IMR-90 (cell line): Measurements from ENCODE around the gene CD2AP. TPM values are rescaled to one million over a fixed set of nuclear protein-coding genes. Genes with fewer than 3 reads are reported as not detected.

ENCODE experiments used
- ATAC-seq: fragments of 200-7000 bp; cut with Tn5 transposase; 2 replicates; pipeline ENCODE4 v1.9.1; 2020; ENCODE audit warnings: low read depth, mild to moderate bottlenecking, moderate library complexity
- BruUV-seq: library from RNA; stranded (reverse); fragments of 400-500 nt; replicated peaks from 2 replicates; lab custom pipeline; 2021; lab: Mats Ljungman, UMichigan
- CTCF ChIA-PET: fragments of 300-600 bp; formaldehyde crosslinking; extraction: SDS; loops from one replicate; lab custom pipeline; 2021; ENCODE audit warnings: antibody characterized with exemption; lab: Yijun Ruan, JAX
- POLR2A ChIA-PET: fragments of 300-600 bp; sonication (Branson Sonifier 250); formaldehyde crosslinking; loops from one replicate; lab custom pipeline; 2022; ENCODE audit warnings: antibody characterized with exemption; ENCODE audit not compliant: unreplicated experiment; lab: Charles Lee
- DNase-seq: peaks from one replicate; pipeline ENCODE4 v3.0.0; 2013
- H2AFZ ChIP-seq: replicated peaks from 2 replicates; pipeline ENCODE3; 2013; ENCODE audit warnings: low read length, mild to moderate bottlenecking; ENCODE audit not compliant: poor library complexity
- H2AK5ac ChIP-seq: 2 replicates; pipeline ENCODE4 v1.6.1; 2013; ENCODE audit warnings: low read depth, low read length, inconsistent platforms
- H2AK9ac ChIP-seq: replicated peaks from 2 replicates; pipeline ENCODE3; 2013; ENCODE audit warnings: mild to moderate bottlenecking, low read depth, low read length, moderate library complexity; ENCODE audit not compliant: poor library complexity
- H2BK120ac ChIP-seq: 2 replicates; pipeline ENCODE4 v1.6.1; 2013; ENCODE audit warnings: low read depth, low read length, inconsistent platforms
- H2BK15ac ChIP-seq: 3 replicates; pipeline ENCODE4 v1.6.1; 2013; ENCODE audit warnings: low read depth, low read length, inconsistent platforms
- H2BK20ac ChIP-seq: 2 replicates; pipeline ENCODE4 v1.6.1; 2013; ENCODE audit warnings: low read depth, mild to moderate bottlenecking, inconsistent platforms, low read length, moderate library complexity
- H2BK5ac ChIP-seq: 2 replicates; pipeline ENCODE4 v1.6.1; 2013; ENCODE audit warnings: mild to moderate bottlenecking, low read depth, low read length, inconsistent platforms; ENCODE audit not compliant: poor library complexity, severe bottlenecking
- H3K14ac ChIP-seq: replicated peaks from 2 replicates; pipeline ENCODE4 v1.6.1; 2013; ENCODE audit warnings: low read depth, low read length, inconsistent platforms
- H3K18ac ChIP-seq: 2 replicates; pipeline ENCODE4 v1.6.1; 2013; ENCODE audit warnings: low read depth, low read length, control low read depth
- H3K23ac ChIP-seq: 2 replicates; pipeline ENCODE4 v1.6.1; 2013; ENCODE audit warnings: low read depth, low read length, inconsistent platforms
- H3K27ac ChIP-seq: 2 replicates; pipeline ENCODE4 v1.5.1; 2013; ENCODE audit warnings: mild to moderate bottlenecking, control low read depth, low read length; ENCODE audit not compliant: insufficient read depth
- H3K27me3 ChIP-seq: 2 replicates; pipeline ENCODE4 v1.6.1; 2013; ENCODE audit warnings: low read length; ENCODE audit not compliant: control insufficient read depth, insufficient read depth
- H3K36me3 ChIP-seq: 2 replicates; pipeline ENCODE4 v1.6.1; 2013; ENCODE audit warnings: low read length, mixed read lengths; ENCODE audit not compliant: control insufficient read depth, insufficient read depth
- H3K4ac ChIP-seq: 2 replicates; pipeline ENCODE4 v1.6.1; 2013; ENCODE audit warnings: low read depth, low read length, inconsistent platforms
- H3K4me1 ChIP-seq: 2 replicates; pipeline ENCODE4 v1.6.1; 2013; ENCODE audit warnings: low read length, mixed read lengths; ENCODE audit not compliant: control insufficient read depth, insufficient read depth
- H3K4me2 ChIP-seq: 2 replicates; pipeline ENCODE4 v1.6.1; 2013; ENCODE audit warnings: low read depth, mild to moderate bottlenecking, control low read depth, low read length, moderate library complexity
- H3K4me3 ChIP-seq: 2 replicates; pipeline ENCODE4 v1.5.1; 2013; ENCODE audit warnings: low read depth, mild to moderate bottlenecking, control low read depth, low read length, moderate library complexity; ENCODE audit not compliant: insufficient read depth
- H3K56ac ChIP-seq: 2 replicates; pipeline ENCODE4 v1.6.1; 2013; ENCODE audit warnings: low read length, inconsistent platforms; ENCODE audit not compliant: insufficient read depth; ENCODE audit errors: extremely low read depth
- H3K79me1 ChIP-seq, 2 experiments: 2 replicates each; pipeline ENCODE4 v1.6.1; 2013; ENCODE audit warnings: low read length in 2 of 2, inconsistent platforms in 1 of 2, low read depth in 1 of 2
- H3K9ac ChIP-seq: 2 replicates; pipeline ENCODE4 v1.6.1; 2013; ENCODE audit warnings: low read depth, low read length, control low read depth
- H3K9me1 ChIP-seq: 2 replicates; pipeline ENCODE4 v1.6.1; 2013; ENCODE audit warnings: low read length, inconsistent platforms; ENCODE audit not compliant: insufficient read depth
- H3K9me3 ChIP-seq: 2 replicates; pipeline ENCODE4 v1.6.1; 2013; ENCODE audit warnings: low read length; ENCODE audit not compliant: control insufficient read depth, insufficient read depth
- H4K20me1 ChIP-seq: 2 replicates; pipeline ENCODE4 v1.6.1; 2013; ENCODE audit warnings: low read length, inconsistent platforms; ENCODE audit not compliant: insufficient read depth
- H4K5ac ChIP-seq: 2 replicates; pipeline ENCODE4 v1.6.1; 2013; ENCODE audit warnings: mild to moderate bottlenecking, low read depth, low read length, control low read depth
- H4K8ac ChIP-seq, 2 experiments: 2 replicates each; pipeline ENCODE4 v1.6.1; 2013; ENCODE audit warnings: low read depth in 2 of 2, low read length in 2 of 2, control low read depth in 1 of 2, inconsistent platforms in 1 of 2
- H4K91ac ChIP-seq: 2 replicates; pipeline ENCODE4 v1.6.1; 2013; ENCODE audit warnings: low read depth, low read length, inconsistent platforms; ENCODE audit not compliant: insufficient read depth
- CEBPB ChIP-seq: IDR thresholded peaks from 2 replicates; pipeline ENCODE4 v1.6.1; 2012; ENCODE audit warnings: low read depth, low read length, improper control_type of control experiment
- ELK1 ChIP-seq: fragments of 150-350 bp; IDR thresholded peaks from 2 replicates; pipeline ENCODE4 v1.6.1; 2016; ENCODE audit warnings: low read depth, mild to moderate bottlenecking, low read length, moderate library complexity, borderline replicate concordance
- FOS ChIP-seq: fragments of 150-350 bp; IDR thresholded peaks from 2 replicates; pipeline ENCODE4 v1.6.1; 2016; ENCODE audit warnings: low read depth, low read length
- MAFK ChIP-seq: IDR thresholded peaks from 2 replicates; pipeline ENCODE4 v1.6.1; 2012; ENCODE audit warnings: low read depth, low read length, improper control_type of control experiment
- MXI1 ChIP-seq: IDR thresholded peaks from 2 replicates; pipeline ENCODE4 v1.6.1; 2012; ENCODE audit warnings: low read depth, mild to moderate bottlenecking, low read length, moderate library complexity, borderline replicate concordance
- POLR2A ChIP-seq: IDR thresholded peaks from 2 replicates; pipeline ENCODE4 v1.6.1; 2012; ENCODE audit warnings: mild to moderate bottlenecking, low read depth, low read length
- RFX5 ChIP-seq: IDR thresholded peaks from 2 replicates; pipeline ENCODE4 v1.8.0; 2012; ENCODE audit warnings: low read depth, mild to moderate bottlenecking, low read length, moderate library complexity
- USF2 ChIP-seq: fragments of 150-350 bp; IDR thresholded peaks from 2 replicates; pipeline ENCODE4 v1.6.1; 2017; ENCODE audit warnings: mild to moderate bottlenecking, antibody characterized with exemption, low read length, low read depth
- WGBS, 2 experiments: methylation state at CpG; one replicate each; pipeline versions ENCODE4 v1.1.5 to v1.1.7; 2013; ENCODE audit warnings: missing lambda C conversion rate in 2 of 2; ENCODE audit not compliant: insufficient read length in 1 of 2; ENCODE audit errors: extremely low coverage in 2 of 2; 5-methylcytosine and 5-hydroxymethylcytosine counted together
- dilution Hi-C: fragments of 300-500 bp; cut with HindIII; formaldehyde crosslinking; loops from one replicate; pipeline ENCODE4 v1.14.3; 2018; ENCODE audit warnings: low sequenced_read_pairs; ENCODE audit not compliant: unreplicated experiment
- in situ Hi-C: fragments of 300-500 bp; cut with MboI; formaldehyde crosslinking; loops from 3 replicates; pipeline ENCODE4 v1.14.3; 2019; ENCODE audit warnings: low sequenced_read_pairs, inconsistent platforms, mixed read lengths
- intact Hi-C: fragments of 100-400 bp; cut with micrococcal nuclease; formaldehyde crosslinking; loops from 2 replicates; pipeline ENCODE4 v1.10.0; 2022
- polyA plus RNA-seq, 3 experiments: library from polyadenylated mRNA; depleted of rRNA; stranded (reverse); fragments of >200 nt; gene quantifications; 2 replicates each; pipeline ENCODE4 v1.2.3, GENCODE V29; 2012; ENCODE audit warnings: low replicate concordance in 1 of 3
- total RNA-seq: library from RNA; depleted of rRNA; stranded (reverse); fragments of >200 nt; gene quantifications from 2 replicates; pipeline ENCODE4 v1.2.3, GENCODE V29; 2012

The CD2AP gene
- total and polyA plus RNA-seq, 2 of the 4 experiments (the other 2 are of a cell fraction), result 5.3 to 7.5 TPM

GRCh38 chr6:47529734-47530133, 52.1 kb downstream of the CD2AP start:
- ChIA-PET POLR2A (no interaction called here), CTCF (no interaction called here)
- peaks cover 4% of the 10 kb centered on the region for H3K36me3 ChIP-seq
- no peak overlapping the region for H2BK15ac ChIP-seq
- no peak overlapping the region for H3K4ac ChIP-seq
- H3K56ac ChIP-seq, result no peak overlapping the region
- dilution Hi-C loops, result no loop called here
- H3K14ac ChIP-seq, result no peak overlapping the region
- H3K9ac ChIP-seq, result no peak overlapping the region
- H3K4me1 ChIP-seq, result no peaks in the 10 kb centered on the region
- no TSS peak for BruUV-seq
- H3K9me3 ChIP-seq, result no peaks in the 10 kb centered on the region
- H3K4me3 ChIP-seq, result no peak overlapping the region
- no peak for ATAC-seq
- in situ Hi-C loops, result no loop called here
- H2AK9ac ChIP-seq, result no peak overlapping the region
- H3K9me1 ChIP-seq, result no peaks in the 10 kb centered on the region; the same call in 1 of the 2 replicates
- no peaks in the 10 kb centered on the region; the same call in 1 of the 2 replicates for H4K20me1 ChIP-seq
- H3K79me1 ChIP-seq, result peaks cover 26 to 28% of the 10 kb centered on the region in 2 experiments
- no peak overlapping the region for H4K8ac ChIP-seq
- TF ChIP-seq MAFK (no peak), ELK1 (no peak), MXI1 (no peak), USF2 (no peak), RFX5 (no peak), CEBPB (no peak), FOS (no peak), POLR2A (no peak)
- H3K27ac ChIP-seq, result no peak overlapping the region
- H2BK120ac ChIP-seq, result no peak overlapping the region
- no peak overlapping the region for H4K5ac ChIP-seq
- no peaks in the 10 kb centered on the region for H3K27me3 ChIP-seq
- WGBS, 2 experiments, result 92% methylated on average over 2 of the region's 5 CpGs; no CpG with 5 or more reads in 1 of the 2 experiments
- no peak for DNase-seq
- no peak overlapping the region for H3K4me2 ChIP-seq
- no peak overlapping the region for H3K18ac ChIP-seq
- H2AK5ac ChIP-seq, result no peak overlapping the region
- no peak overlapping the region for H2AFZ ChIP-seq
- no peak overlapping the region for H2BK20ac ChIP-seq
- H4K91ac ChIP-seq, result no peak overlapping the region
- intact Hi-C loops, result no loop called here
- no peak overlapping the region for H2BK5ac ChIP-seq
- H3K23ac ChIP-seq, result peak overlapping the region; percentile 54; the same call in 1 of the 2 replicates
